ENCODE data around the gene SERPINB6. TPM values are rescaled to one million over a fixed set of nuclear protein-coding genes. Genes with fewer than 3 reads are reported as not detected.

The SERPINB6 gene
- total and polyA plus RNA-seq, 9 of the 15 experiments (the other 6 are each of a cell fraction or from before 2014, with no cell fraction given) = 86.6 to 211 (median 143) TPM

GRCh38 chr6:2989332-2990247 lies 18.2 kb upstream of the SERPINB6 start (continued):
- TF ChIP-seq ZNF518B (CRISPR knock-in tag; IDR thresholded peaks at IDR 0.05) (no peak), CHD2 (IDR thresholded peaks at IDR 0.05; ENCODE audit: low read depth, low read length) (no peak), SMARCA5 (IDR thresholded peaks at IDR 0.05) (0 out of 2 replicates have a peak, but pooled peaks have one; percentile 31), PBX2 (CRISPR knock-in tag; IDR thresholded peaks at IDR 0.05; ENCODE audit: low read depth) (no peak), PBX2 (tag; conservative IDR thresholded peaks at IDR 0.05; ENCODE audit: low read depth) (0 out of 2 replicates have a peak, but pooled peaks have one; percentile 21), POLR2AphosphoS5 (IDR thresholded peaks at IDR 0.05; ENCODE audit: control insufficient read depth, insufficient read depth, low read depth, low read length) (peak; percentile 87), ZNF316 (IDR thresholded peaks at IDR 0.05) (no peak), ZBTB49 (CRISPR knock-in tag; IDR thresholded peaks at IDR 0.05; ENCODE audit: borderline replicate concordance) (no peak), ZFP1 (CRISPR knock-in tag; IDR thresholded peaks at IDR 0.05) (no peak), KAT8 (IDR thresholded peaks at IDR 0.05; ENCODE audit: low read depth) (no peak), ZNF280A (IDR thresholded peaks at IDR 0.05; ENCODE audit: low read depth, partially characterized antibody) (no peak), PYGO2 (tag; IDR thresholded peaks at IDR 0.05) (no peak), PPARD (CRISPR knock-in tag; IDR thresholded peaks at IDR 0.05) (no peak), HNRNPUL1 (IDR thresholded peaks at IDR 0.05; ENCODE audit: low read length) (no peak), CREB3 (tag; conservative IDR thresholded peaks at IDR 0.05; ENCODE audit: low read depth) (no peak), ZNF717 (CRISPR knock-in tag; IDR thresholded peaks at IDR 0.05) (no peak)

Data from K562 (cell line).